Neural cell (in vitro differentiated cells): ENCODE data around the gene AATK.

Source experiments
- EZH2 ChIP-seq: fragments of 200-600, 300-800 bp; shearing (Covaris generic), sonication (generic); IDR thresholded peaks from 2 replicates; pipeline ENCODE4 v1.6.1; 2014; ENCODE audit warnings: antibody characterized with exemption, low read length, borderline replicate concordance, mild to moderate bottlenecking; ENCODE audit not compliant: insufficient read depth, poor library complexity, severe bottlenecking
- REST ChIP-seq: IDR thresholded peaks from 2 replicates; pipeline ENCODE4 v1.6.1; 2012; ENCODE audit warnings: borderline replicate concordance

- TF ChIP-seq REST (no peak), EZH2 (no peak)
Observed at GRCh38 chr17:81132770-81133723, 33.0 kb downstream of the AATK start.
